GM21526 (cell line): ENCODE measurements around the gene ECHDC3.
A peak's percentile ranks its signal among the peaks of the same experiment; 100 is the strongest.
"Not testable (repeated sequence)": the region's sequence is repeated elsewhere in the genome, so short reads cannot be mapped to it uniquely, and the experiment has no call there.

Source experiments
- ATAC-seq: cut with Tn5 transposase; IDR thresholded peaks from one replicate; pipeline ENCODE4 v1.9.1; 2021; ENCODE audit warnings: moderate library complexity; ENCODE audit not compliant: unreplicated experiment, low FRiP score

Gene ECHDC3

DNA sequence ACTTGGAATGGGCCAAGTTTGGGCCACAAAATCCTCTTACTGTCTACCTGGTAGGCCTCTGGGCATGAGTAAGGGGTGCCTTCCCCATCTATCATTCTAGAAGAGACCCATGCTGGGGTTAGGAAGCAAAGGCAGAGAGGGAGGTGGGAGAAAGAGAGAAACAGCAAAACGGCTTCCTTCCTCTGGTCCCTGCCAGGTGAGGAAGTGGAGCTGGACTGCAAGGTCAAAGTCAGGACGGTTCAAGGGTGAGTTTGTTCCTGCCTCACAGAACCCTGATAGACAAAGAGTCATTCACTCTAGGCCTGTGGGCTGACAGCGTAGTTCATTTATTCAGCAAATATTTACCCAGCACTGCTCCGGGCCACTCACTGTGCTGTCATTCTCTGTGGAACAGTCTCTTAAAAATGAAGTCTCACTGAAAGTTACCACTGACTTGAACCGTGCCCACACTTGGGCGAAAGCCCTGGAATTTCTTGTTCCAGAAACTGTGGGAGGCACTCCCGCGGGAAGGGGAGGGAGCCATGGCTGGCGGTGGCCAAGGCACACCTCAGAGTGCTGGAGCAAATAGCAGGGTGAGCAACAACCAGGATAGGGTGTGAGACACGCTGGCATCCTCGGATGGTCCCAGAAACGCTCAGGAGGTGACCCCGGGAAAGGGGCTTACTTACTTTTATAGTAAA, 26.2 kb upstream of the ECHDC3 start:
- no peak for ATAC-seq

DNA sequence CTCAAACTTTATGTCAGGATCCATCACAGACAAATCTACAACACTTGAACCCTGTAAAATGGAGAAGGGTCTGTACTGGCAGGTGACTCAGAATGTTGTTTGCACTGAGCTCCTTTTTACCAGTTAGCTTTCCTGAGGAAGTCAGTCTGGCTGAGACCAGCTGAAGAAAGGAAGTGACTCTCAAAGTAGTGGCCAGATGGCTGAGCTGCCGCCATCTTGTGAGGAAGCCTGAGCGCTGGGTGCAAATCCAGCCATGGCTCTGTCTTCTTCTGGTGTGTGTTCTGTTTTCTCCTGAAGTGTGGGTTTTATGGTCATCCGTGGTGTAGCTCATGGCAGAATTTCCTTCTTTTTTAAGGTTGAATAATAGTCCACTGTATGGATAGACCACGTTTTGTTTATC, 25.5 kb upstream of the ECHDC3 start:
- ATAC-seq = no peak

DNA sequence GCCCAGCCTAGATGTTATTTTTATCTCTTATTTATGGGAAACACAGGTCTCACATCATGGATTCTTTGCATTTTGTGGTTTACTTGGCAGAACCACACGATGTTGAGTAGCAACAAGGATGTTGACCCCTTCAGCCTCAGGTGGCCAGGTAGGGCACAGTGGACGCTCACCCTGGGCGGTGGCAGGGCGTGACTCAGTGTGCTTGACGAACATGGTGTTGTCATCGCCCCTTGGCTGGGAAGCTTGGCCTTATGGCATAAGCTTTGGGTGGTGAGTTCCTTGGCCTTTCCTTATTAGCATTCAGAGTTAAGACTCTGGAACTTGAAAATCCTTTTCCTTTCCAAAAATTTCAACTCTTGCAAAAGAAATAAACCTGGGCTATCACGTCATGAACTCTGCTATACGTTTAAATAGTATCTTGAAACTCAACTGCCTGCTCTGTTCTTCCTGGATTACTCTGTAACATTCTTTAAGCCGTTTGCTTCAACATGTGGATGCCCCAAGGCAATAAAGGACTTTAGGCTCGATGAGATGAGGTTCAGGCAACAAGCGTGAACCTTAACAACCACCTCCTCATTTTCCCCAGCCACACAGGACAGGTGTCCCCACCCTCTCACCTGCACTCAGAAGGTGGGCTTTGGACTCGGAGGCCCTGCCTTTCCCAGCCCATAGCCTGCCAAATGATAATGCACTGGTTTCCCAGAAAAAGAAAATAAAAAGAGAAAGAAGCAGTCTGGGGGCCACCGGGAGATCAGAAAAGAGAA, 22.5 kb upstream of the ECHDC3 start:
- ATAC-seq = no peak

DNA sequence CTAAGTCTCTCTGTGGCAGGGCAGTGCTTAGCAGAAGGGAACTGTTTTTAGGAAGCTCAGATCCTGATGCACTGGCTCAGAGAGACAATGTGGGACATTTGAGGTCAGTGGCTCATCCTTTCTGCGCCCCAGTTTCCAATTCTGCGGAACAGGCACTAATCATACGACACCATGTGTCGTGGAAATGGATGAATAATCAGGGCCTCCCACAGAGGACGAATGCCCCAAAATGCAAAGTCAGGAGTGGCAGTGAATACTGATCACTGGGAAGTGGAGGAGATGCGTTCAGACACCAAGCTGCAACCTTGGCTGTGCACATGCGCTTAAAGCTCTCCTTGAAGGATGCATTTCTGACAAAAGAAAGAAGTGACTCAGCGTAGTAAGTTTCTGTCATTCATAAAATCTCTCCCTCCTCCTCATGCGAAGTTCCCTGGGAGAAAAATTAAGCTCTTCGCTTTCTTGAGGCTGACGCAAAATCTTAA, 21.9 kb upstream of the ECHDC3 start:
- no peak for ATAC-seq

DNA sequence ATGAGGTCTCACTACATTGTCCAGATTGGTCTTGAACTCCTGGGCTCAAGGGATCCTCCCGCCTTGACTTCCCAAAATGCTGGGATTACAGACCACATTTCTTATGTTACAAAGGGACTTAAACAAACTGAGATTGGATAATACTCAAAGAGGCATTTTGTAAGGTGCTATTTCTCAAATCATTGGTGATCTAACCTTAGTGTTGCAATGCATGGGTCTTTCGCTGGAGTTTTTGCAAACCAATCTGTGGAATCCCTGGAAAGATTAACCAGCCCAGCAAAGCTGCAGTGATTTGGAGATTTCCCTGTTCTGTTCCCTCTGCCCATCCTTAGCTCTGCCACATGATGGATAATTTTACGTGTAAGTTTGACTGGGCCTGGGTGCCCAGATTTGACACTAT, 20.4 kb upstream of the ECHDC3 start:
- ATAC-seq = no peak

DNA sequence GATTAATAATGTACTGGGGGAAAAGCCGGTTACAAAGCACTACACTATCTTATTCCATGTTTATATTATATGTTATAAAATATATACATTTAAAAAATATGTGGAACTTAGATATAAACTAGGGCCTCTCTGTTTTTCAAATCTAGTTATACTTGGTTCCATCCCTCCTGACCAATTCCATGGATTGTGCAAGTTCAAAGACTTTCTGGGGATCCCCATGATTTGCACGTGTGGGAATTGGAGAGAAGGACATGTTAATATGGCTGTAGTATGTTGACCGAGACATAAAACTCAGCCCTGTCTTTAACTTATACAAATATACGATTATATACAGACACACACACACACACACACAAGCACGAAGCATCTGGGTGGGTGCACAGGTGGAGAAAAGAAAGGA, 18.8 kb upstream of the ECHDC3 start:
- ATAC-seq = no peak

DNA sequence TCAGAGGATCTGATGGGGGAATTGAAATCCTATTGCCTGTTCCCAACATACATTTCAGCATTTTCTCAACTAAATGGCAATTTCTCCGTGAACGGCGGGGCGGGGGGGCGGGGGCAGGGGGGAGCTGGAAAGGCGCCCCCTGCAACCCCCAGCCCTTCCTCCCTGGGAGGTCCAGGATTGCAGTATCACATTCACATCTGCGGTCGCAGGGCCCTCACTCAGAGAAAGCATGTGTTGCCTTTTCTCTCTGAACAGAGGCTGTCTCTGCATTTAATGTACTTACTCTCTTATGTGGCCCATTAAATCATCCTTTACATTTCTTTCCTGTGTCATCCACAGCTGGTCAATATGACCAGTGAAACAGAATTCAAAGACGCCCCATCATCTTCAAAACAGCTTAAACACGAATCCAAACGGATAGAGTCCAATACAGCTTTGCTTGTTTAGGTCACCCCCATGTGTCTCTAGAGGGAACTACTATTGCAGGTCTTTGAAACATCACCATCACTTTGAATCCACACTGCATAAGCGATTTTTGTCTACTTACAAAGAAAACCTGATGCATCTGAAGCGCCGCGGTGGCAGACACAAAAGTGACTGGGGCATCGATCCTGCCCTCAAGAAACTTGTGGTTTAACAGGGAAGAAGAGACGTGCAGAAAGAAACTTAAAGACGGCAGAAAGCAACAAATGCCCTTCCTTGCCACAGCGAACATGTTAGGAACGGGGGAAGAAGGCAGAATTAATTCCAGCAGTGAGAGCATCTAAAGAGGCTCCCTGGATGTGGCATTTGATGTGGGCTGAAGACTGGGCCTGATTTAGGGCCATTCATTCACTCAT, 17.0 kb upstream of the ECHDC3 start:
- peak; percentile 72 for ATAC-seq

DNA sequence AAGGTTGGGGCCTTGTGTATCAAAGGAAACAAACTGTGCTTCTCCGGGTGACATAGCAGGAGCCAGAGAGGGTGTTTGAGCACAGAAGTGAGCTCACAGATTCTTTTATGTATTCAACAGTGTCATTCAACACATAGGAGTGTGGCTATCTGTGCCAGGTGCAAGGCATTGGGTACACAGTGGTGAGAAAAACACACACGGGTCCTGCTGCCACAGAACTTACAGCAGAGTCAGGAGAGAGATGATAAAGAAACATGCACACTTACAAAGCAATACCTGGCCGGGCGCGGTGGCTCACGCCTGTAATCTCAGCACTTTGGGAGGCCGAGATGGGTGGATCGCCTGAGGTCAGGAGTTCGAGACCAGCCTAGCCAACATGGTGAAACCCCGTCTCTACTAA, 16.3 kb upstream of the ECHDC3 start:
- no peak for ATAC-seq

DNA sequence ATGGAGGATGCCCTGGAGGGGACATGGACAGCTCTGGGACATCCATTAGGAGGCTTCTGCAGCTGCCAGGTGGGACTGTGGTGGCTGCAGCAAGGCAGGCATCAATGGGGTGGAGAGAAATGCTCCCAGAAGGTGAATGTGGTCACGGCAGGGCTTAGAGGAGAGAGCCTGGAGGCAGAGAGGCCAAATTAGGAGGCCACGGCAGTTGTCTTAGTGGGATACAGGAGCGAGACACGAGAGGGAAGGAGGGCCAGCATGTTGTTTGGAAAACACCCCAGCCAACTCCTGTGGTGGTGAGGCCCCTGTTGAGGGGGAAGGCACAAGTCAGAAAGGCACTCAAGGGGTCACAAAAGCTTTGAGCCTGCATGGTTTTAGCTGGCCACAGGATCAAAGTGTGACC, 14.6 kb upstream of the ECHDC3 start:
- no peak for ATAC-seq

DNA sequence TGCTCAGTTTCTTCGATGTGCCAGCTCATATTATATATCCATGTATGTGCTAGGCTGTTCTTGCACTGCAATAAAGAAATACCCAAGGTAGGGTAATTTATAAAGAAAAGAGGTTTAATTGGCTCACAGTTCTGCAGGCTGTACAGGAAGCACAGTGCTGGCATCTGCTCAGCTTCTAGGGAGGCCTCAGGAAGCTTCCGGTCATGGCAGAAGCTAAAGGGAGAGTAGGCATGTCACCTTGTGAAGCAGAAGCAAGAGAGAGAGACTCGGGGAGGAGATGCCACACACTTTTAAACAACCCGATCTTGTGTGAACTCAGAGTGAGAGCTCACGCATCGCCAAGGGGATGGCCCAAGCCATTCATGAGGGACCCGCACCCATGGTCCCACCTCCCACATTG, 13.8 kb upstream of the ECHDC3 start:
- ATAC-seq = no peak

DNA sequence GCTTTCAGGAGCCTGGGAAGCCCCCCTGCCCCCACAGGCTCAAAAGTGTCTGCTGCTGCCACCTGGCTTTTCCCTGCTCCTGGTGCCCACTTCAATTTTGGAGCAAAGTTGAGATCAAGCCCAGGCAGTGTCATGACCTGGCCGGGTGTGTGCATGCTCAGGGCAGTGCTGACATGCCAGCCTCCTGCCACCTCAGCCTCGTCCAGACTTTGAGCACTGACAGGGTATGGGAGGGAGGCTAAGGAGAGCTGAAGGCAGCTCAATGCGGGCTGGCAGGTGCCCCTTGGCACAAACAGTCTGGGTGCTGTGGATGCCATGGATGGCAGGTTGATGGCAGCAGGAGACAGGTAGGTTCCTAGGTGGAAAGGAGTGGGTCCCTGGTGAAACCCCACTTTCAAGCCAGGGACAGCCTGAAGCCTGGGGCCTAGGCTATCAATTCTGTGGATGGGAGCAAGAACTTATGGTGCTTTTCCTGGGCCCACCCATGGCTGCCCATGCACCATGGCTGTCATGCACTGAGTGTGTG, 12.3 kb upstream of the ECHDC3 start:
- no peak for ATAC-seq

DNA sequence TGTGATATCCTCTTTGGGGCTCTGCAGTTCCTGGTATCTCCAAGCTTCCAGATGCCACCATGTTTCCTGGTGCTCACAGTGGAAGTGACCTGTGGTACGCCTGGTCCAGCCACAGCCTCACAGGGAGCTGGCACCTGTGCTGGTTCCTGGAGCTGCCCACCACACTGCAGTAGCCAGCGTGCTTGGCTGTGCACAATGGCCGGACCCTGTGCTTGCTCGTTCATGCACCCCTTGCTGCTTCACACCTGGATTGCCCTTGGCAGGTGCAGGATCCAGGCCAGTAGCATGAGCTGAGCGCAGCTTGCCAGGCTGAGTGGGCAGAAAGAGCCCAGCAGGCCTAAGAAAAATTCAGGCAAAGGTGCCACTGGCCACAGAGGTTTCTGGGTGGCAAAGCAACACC, 11.4 kb upstream of the ECHDC3 start:
- no peak for ATAC-seq

DNA sequence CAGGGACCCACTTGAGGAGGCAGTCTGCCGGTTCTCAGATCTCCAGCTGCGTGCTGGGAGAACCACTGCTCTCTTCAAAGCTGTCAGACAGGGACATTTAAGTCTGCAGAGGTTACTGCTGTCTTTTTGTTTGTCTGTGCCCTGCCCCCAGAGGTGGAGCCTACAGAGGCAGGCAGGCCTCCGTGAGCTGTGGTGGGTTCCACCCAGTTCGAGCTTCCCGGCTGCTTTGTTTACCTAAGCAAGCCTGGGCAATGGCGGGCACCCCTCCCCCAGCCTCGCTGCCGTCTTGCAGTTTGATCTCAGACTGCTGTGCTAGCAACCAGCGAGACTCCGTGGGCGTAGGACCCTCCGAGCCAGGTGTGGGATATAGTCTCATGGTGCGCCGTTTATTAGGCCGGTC, 5.4 kb upstream of the ECHDC3 start:
- not testable (repeated sequence) for ATAC-seq

DNA sequence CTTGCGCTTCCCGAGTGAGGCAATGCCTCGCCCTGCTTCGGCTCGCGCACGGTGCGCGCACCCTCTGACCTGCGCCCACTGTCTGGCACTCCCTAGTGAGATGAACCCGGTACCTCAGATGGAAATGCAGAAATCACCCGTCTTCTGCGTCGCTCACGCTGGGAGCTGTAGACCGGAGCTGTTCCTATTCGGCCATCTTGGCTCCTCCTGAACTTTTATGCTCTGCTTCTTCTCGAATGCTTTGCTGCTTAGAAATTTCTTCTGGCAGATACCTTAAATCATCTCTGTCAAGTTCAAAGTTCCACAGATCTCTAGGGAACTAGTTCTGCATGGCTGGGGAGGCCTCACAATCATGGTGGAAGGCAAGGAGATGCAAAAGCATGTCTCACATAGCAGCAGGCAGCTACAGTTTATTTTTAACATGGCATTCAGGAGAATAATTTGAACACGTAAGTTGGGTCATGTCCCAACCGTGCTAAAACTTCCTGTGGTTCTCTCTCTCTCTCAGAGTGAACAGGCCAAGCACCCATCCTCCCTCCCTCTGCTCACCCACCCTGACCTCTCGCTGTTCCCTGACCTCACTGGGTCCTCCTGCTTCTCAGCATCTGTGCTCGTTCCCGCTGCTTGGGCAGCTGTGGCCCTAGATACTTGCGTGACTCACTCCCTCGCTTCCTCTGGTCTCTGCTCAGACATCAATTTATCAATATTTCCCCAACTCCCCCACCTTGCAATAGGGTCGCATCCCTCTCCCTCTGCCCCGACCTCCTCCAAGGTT, 4.7 kb upstream of the ECHDC3 start:
- not testable (repeated sequence) for ATAC-seq

DNA sequence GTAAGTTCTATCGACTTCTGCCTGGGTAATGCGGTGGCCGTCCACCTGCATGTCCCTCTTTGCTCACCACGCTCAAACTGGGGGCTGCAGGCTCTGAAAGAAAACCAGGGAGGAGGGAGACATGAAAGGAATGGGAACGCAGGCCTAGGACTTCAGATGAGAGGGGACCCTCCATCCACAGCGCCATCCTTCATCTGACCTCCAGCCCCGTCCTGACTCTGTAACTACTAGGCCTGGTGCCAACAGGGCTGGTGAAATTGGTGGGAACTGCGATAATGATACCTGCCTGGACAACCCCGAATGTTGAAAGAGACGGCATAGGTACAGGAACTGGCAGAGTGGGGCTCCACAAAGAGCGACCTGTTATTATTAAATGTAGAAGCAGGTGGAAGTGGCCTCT, 1.3 kb upstream of the ECHDC3 start:
- no peak for ATAC-seq

DNA sequence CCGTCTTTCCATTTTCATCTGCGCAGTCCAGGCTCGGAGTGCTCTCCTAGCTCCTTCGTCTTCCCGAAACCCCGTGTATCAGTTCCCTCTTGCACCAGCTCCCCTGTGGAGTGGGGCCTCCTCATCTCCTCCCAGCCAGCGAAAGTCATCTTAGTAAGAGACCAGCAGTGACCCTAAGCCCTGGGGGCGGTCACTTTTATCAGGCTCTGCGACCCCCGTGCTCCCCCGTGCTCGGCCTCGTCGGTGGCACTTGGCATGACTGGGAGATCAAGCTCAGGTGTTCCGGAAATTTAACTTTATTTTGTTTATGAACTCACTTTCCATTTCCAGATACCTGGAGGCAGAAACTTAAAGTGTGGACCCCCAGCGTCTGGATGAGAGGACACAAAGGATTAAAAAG, 574 bp upstream of the ECHDC3 start:
- ATAC-seq = no peak

DNA sequence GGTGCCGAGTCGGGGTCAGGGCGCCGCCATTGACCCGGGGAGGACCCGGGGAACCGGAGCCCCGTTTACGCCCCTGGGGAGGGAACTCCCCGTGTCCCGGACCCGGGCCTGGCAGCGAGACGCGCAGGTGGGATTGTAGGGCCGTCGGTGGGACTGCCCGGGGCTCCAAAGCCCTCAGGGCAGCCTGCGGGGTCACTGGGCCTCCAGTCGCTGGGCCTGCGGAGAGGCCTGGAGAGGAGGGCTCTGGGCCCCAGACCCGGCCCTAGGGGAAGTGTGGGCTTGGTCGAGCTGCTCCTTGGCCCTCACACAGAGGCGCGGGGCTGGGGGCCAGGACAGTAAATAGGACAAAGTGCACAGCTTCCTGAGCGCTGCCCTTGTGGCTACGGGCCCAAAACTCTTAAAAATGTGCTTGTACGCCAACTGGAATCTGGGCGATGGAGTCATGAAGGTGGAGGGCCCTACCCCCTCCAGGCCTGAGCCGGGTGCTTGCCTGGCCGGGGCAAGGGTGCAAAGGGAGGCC, 657 bp downstream of the ECHDC3 start:
- no peak for ATAC-seq

DNA sequence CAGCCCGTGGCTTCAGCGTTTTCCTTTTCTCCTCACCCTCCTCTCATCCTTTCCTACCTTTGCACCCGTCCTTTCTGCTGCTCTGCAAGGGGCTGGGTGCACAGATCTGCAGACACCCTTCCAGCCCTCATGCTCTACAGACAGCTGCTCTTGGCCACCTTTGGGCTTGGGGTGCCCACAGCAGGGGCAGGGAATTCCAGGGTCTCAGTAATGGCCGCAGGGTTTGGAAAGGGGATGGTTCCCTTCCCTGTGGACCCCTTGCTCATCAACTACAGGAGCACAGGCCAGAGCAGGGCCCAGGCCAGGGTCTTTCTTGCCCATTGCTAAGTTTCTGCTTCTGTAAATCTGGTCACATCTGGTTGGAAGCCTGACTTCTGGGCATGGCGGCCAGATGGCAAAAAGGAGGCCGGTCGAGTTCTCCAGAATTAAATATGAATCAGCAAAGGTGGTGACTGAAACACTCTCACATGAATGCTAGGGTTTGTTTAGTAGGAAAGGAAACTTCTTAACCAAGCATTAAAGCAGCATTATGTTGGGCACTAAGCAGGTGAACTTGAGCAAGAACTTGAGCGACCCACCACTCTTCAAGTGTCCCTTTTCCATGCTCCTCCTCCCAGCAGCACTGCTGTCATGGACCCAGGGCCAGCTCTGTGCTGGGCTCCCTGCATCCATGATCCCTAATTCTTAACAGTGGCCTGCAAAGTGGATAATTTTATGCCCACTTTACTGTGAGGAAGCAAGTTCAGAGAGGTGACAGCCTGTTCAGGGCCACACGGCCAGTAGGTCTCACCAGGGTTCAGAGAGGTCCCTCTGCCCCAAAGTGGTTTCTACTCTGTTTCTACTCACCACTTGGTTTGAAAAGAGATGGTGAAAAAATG, 1.5 kb downstream of the ECHDC3 start:
- ATAC-seq = no peak

DNA sequence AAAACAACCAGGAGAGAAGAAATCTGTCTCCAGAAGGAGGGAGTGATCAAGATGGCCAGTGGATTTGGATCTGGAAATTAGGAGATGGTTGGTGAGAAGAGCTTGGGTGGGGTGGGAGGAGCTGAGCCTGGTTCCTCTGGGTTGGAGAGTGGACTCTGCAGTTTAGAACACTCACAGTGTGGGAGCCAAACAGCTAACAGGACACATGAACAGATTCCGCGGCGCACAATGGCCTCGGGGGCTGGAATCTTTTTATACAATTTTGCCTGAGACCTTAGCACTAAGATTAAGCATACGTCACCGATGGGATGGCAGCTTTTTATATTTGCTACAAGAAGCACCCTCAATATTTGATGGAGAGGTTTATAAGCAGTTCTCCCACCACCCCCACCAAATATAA, 2.9 kb downstream of the ECHDC3 start:
- ATAC-seq = no peak
